Ishikawa (cell line): ENCODE results near the gene SAFB.

Experiments
- CEBPB ChIP-seq: IDR thresholded peaks from 2 replicates; pipeline ENCODE4 v1.6.1; 2012
- CREB1 ChIP-seq: IDR thresholded peaks from 2 replicates; pipeline ENCODE4 v1.6.1; 2012; ENCODE audit warnings: low read depth
- EGR1 ChIP-seq: IDR thresholded peaks from 2 replicates; pipeline ENCODE4 v1.6.1; 2012
- EP300 ChIP-seq: IDR thresholded peaks from 2 replicates; pipeline ENCODE4 v1.6.1; 2012; ENCODE audit warnings: borderline replicate concordance
- FOXM1 ChIP-seq: IDR thresholded peaks from 2 replicates; pipeline ENCODE4 v1.6.1; 2012; ENCODE audit warnings: low read depth, borderline replicate concordance
- NFIC ChIP-seq: IDR thresholded peaks from 2 replicates; pipeline ENCODE4 v1.6.1; 2012
- RAD21 ChIP-seq: IDR thresholded peaks from 2 replicates; pipeline ENCODE4 v1.6.1; 2012; ENCODE audit warnings: low read depth
- REST ChIP-seq: IDR thresholded peaks from 2 replicates; pipeline ENCODE4 v1.6.1; 2012; ENCODE audit warnings: low read depth, mild to moderate bottlenecking
- TAF1 ChIP-seq: IDR thresholded peaks from 2 replicates; pipeline ENCODE4 v1.6.1; 2012; ENCODE audit warnings: low read depth, mild to moderate bottlenecking
- TCF12 ChIP-seq: IDR thresholded peaks from 2 replicates; pipeline ENCODE4 v1.6.1; 2012; ENCODE audit warnings: low read depth
- TEAD4 ChIP-seq: IDR thresholded peaks from 2 replicates; pipeline ENCODE4 v1.6.1; 2012
- YY1 ChIP-seq: IDR thresholded peaks from 2 replicates; pipeline ENCODE4 v1.6.1; 2012; ENCODE audit warnings: low read depth
- ZBTB7A ChIP-seq: IDR thresholded peaks from 2 replicates; pipeline ENCODE4 v1.6.1; 2012; ENCODE audit warnings: low read depth
- TF ChIP-seq, protein P1 (sequence below): IDR thresholded peaks from 2 replicates; pipeline ENCODE4 v1.6.1; 2012
- TF ChIP-seq, protein P2 (sequence below): IDR thresholded peaks from 2 replicates; pipeline ENCODE4 v1.6.1; 2012

SAFB gene

GRCh38 chr19:5667751-5668271 lies 44.9 kb downstream of the SAFB start:
- TF ChIP-seq CREB1 (no peak), TEAD4 (no peak), CEBPB (no peak), NFIC (no peak), EGR1 (no peak), RAD21 (no peak), TAF1 (no peak), EP300 (no peak), FOXM1 (no peak), ZBTB7A (no peak), REST (no peak), YY1 (no peak), TCF12 (no peak)
- TF ChIP-seq, protein P1, sequence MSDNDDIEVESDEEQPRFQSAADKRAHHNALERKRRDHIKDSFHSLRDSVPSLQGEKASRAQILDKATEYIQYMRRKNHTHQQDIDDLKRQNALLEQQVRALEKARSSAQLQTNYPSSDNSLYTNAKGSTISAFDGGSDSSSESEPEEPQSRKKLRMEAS: no peak
- TF ChIP-seq, protein P2, sequence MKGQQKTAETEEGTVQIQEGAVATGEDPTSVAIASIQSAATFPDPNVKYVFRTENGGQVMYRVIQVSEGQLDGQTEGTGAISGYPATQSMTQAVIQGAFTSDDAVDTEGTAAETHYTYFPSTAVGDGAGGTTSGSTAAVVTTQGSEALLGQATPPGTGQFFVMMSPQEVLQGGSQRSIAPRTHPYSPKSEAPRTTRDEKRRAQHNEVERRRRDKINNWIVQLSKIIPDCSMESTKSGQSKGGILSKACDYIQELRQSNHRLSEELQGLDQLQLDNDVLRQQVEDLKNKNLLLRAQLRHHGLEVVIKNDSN: no peak

DNA sequence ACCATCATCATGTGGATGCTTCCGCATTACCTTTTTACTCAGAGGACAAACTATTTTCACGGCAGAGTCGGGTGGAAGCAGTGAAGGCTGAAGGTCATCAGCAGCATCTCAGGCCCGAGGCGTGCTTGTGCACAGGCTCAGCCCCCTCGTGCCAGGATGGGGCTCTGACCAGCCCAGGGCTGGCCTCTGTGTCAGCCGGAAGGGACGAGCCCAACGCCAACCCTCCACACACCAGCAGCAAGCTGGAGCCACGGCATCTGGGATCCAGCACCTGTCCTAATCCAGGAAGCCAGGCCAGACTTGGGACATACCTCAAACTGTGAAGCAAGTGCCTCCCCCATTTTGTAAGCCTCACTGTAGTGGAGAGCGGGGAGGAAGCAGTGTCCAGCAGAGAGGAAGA lies 46.3 kb downstream of the SAFB start:
- no peak for TF ChIP-seq EP300
- no peak for TF ChIP-seq CREB1
- TF ChIP-seq TAF1: no peak
- TF ChIP-seq FOXM1: no peak
- TF ChIP-seq TEAD4: no peak
- no peak for TF ChIP-seq RAD21
- no peak for TF ChIP-seq EGR1
- TF ChIP-seq ZBTB7A: no peak
- TF ChIP-seq REST: no peak

DNA sequence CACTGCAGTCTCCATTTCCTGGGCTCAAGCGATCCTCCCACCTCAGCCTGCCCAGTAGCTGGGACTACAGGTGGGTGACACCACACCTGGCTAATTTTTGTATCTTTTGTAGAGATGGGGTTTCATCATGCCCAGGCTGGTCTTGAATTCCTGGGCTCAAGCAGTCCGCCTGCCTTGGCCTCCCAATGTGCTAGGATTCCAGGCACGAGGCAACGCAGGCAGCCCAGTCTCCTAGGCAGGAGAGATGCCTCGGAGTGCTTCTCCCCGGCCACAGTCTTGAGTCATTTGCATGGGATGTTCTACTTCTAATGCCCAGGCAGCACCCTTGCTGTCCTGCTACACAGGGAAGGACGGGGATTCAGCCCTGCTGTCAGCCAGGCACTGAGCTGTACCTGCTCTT lies 48.7 kb downstream of the SAFB start:
- TF ChIP-seq ZBTB7A: no peak

- TF ChIP-seq FOXM1: no peak
- no peak for TF ChIP-seq EGR1
- TF ChIP-seq YY1: no peak
- no peak for TF ChIP-seq ZBTB7A
- no peak for TF ChIP-seq CREB1
- no peak for TF ChIP-seq TEAD4
- TF ChIP-seq RAD21: no peak
- TF ChIP-seq CEBPB: no peak
- TF ChIP-seq EP300: no peak
- TF ChIP-seq REST: no peak
- TF ChIP-seq, protein P1: no peak
- TF ChIP-seq TCF12: no peak
- TF ChIP-seq NFIC: no peak
- TF ChIP-seq, protein P2: no peak
- TF ChIP-seq TAF1: no peak
Observed at GRCh38 chr19:5672708-5673459, 50.0 kb downstream of the SAFB start.

DNA sequence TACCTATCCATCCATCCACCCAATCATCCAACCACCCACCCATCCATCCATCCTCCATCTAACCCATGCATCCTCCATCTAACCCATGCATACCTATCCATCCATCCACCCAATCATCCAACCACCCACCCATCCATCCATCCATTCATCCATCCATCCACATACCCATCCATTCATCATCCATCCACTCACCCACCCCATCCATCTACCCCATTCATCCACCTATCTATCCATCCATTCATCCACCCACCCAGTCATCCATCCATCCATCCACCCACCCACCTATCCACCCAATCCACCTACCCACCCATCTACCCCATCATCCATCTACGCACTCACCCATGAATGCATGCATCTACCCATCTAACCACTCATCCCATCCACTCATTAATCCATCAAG lies 50.9 kb downstream of the SAFB start:
- TF ChIP-seq EP300 (no peak), YY1 (no peak), EGR1 (no peak), NFIC (no peak), CEBPB (no peak), TEAD4 (no peak), REST (no peak), RAD21 (no peak), TCF12 (no peak), CREB1 (no peak), TAF1 (no peak), FOXM1 (no peak), ZBTB7A (no peak)
- TF ChIP-seq, protein P1: no peak
- TF ChIP-seq, protein P2: no peak
